Measurements from ENCODE around the gene TUBB6. TPM values are rescaled to one million over a fixed set of nuclear protein-coding genes. Genes with fewer than 3 reads are reported as not detected.

The TUBB6 gene
- total and polyA plus RNA-seq, 2 of the 13 experiments (the other 11 are each of a cell fraction or from before 2014, with no cell fraction given) = 9.9 to 28.6 TPM

DNA sequence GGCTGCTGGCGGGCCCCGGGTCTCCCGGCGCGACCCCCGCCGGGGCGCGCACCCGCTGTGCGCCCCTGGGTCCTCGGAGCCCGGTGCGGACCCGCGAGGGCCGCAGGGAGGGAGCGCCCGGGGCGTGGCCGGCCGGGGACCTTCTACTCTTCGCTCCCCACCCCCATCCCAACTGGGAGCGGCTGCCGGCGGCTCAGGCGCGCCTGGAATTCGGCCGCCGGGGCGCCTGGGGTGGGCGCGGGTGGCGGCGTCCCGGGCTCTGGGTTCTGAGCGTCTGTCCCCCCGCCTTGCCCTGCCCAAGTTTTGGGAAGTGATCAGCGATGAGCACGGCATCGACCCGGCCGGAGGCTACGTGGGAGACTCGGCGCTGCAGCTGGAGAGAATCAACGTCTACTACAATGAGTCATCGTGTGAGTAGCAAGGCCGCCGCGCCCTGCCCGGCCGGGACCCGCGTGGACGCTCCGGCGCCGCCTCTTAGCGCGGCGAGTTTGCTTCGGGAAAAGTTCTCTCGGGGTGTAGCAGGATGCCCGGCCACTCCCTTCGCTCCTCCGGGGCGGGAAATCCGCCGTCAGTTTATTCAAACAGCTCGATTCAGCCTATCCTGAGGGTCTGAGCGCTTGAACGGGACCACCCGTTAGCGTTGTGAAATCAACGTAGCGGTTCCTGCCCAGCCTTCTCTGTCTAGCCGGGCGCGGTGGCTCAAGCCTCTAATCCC, 502 bp downstream of the TUBB6 start (continued):
- TF ChIP-seq TERF1 (CRISPR knock-in tag; IDR thresholded peaks at IDR 0.05) = no peak
- no peak; the same call in 1 of the 2 replicates for TF ChIP-seq TBX2 (CRISPR knock-in tag; IDR thresholded peaks at IDR 0.05; ENCODE audit: borderline replicate concordance)
- no peak for TF ChIP-seq E2F1 (CRISPR knock-in tag; IDR thresholded peaks at IDR 0.05)
- peak; percentile 43; the same call in 1 of the 2 replicates for TF ChIP-seq MYC (CRISPR knock-in tag; IDR thresholded peaks at IDR 0.05; ENCODE audit: borderline replicate concordance)
- TF ChIP-seq, protein P1, sequence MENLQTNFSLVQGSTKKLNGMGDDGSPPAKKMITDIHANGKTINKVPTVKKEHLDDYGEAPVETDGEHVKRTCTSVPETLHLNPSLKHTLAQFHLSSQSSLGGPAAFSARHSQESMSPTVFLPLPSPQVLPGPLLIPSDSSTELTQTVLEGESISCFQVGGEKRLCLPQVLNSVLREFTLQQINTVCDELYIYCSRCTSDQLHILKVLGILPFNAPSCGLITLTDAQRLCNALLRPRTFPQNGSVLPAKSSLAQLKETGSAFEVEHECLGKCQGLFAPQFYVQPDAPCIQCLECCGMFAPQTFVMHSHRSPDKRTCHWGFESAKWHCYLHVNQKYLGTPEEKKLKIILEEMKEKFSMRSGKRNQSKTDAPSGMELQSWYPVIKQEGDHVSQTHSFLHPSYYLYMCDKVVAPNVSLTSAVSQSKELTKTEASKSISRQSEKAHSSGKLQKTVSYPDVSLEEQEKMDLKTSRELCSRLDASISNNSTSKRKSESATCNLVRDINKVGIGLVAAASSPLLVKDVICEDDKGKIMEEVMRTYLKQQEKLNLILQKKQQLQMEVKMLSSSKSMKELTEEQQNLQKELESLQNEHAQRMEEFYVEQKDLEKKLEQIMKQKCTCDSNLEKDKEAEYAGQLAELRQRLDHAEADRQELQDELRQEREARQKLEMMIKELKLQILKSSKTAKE (CRISPR knock-in tag; IDR thresholded peaks at IDR 0.05; ENCODE audit: borderline replicate concordance) = no peak
- 0 out of 2 replicates have a peak, but pooled peaks have one; percentile 27 for TF ChIP-seq HOXD1 (CRISPR knock-in tag; IDR thresholded peaks at IDR 0.05)
- peak; percentile 61; the same call in 1 of the 2 replicates for TF ChIP-seq NKX3-1 (CRISPR knock-in tag; IDR thresholded peaks at IDR 0.05)
- TF ChIP-seq SAP130 (CRISPR knock-in tag; IDR thresholded peaks at IDR 0.05; ENCODE audit: low read depth) = peak; percentile 63
- no peak for TF ChIP-seq SSRP1 (CRISPR knock-in tag; IDR thresholded peaks at IDR 0.05)
- TF ChIP-seq POGK (CRISPR knock-in tag; conservative IDR thresholded peaks at IDR 0.05) = no peak
- TF ChIP-seq ZNF367 (CRISPR knock-in tag; IDR thresholded peaks at IDR 0.05; ENCODE audit: borderline replicate concordance) = no peak
- no peak for TF ChIP-seq XRCC5 (optimal IDR thresholded peaks at IDR 0.05; ENCODE audit: low read length)
- no peak for TF ChIP-seq ZNF451 (CRISPR knock-in tag; IDR thresholded peaks at IDR 0.05)

Data from HepG2 (cell line).